C1 segment of cervical spinal cord (tissue), 14 donors: ENCODE measurements around the gene KISS1R.
A peak's percentile ranks its signal among the peaks of the same experiment; 100 is the strongest.
"Not testable (repeated sequence)": the region's sequence is repeated elsewhere in the genome, so short reads cannot be mapped to it uniquely, and the experiment has no call there.

Experiments
- DNase-seq, 14 donors: peaks; one replicate each; lab custom pipeline; 2025; lab: John Stamatoyannopoulos, UW

Gene KISS1R

GRCh38 chr19:917323-918151 is at the start of gene KISS1R:
KISS1R (plus strand) TSS chr19:917333; CDS start chr19:917503, 170 bp downstream.
- no peak for DNase-seq

- DNase-seq, result no peak
These were observed 49.2 kb upstream of the KISS1R start for GRCh38 chr19:867855-868457.

DNA sequence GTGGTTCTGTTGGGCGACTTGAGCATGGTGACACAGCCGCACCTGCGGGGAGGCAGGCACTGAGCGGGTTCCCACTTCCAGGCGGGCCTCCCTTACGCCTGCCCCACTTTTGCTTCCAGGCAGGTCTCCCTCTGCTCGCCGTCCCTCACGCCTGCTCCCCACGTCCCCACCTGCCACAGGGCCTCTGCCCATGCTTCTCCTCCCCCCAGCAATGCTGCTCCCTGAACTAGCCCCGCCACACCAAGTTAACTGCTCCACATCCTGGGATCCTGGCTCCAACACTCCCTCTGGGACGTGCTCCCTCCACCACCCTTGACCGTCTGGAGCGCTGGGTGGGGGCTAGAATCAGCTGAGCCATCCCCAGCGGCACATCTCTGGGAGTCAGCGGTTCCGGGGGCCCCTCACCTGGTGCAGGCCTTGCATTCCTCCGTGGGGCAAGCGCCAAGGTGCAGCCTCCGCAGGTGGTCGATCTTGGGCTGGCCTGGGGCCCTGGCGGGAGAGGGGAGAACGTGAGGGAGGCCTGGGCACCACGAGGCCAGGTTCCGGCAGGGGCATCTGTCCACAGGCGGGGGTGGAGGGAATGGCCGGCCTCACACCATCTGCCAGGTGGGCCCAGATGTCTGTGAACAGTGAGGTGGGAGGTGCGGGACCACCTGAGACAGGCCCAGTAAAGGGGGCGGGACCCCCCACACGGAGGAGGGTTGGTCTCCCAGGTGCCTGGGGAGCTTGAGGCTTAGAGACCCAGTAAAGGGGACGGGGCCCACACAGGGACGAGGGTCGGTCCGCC is 48.5 kb upstream of the KISS1R start:
- DNase-seq, result no peak

DNA sequence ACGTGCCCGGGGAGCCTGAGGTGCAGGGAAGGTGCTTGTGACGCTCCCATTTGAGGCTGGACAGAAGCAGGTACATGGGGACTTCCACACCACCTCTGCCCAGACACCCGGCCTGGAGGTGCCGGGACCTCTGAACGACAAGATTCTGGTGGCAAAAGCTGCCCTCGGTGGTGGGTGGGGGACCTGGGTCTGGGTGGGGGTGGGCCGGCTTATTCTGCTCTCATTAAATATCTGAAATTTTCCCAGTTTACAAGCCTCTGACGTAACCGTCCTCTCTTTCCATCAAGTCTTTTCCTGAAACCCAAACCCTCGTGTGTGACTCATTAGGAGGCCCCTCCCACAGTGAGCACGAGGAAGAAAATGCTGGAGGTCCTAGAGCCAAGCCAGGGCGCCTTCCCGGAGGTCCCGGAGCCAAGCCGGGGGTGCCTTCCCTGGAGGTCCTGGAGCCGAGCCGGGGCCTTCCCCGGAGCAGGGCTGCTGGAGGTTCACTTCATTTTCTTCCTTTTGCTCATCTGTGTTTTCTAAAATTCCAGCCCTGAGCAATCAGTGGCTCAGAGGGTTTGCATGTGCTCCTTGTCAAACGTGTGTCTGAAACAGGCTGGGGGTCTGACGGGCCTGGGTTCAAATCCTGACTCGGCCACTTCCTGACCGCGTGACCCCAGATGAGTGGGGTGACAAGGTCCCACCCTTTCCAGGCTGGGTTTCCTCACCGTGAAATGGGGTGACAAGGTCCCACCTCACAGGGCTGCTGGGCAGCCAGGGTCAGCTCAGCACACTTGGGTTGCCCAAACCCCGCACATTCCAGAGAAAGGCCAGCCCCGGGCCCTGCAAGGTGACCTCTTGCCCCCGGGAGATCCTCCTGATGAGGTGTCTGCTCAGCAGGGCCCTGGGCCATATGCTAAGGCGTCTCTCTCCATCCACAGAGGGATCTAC is 47.6 kb upstream of the KISS1R start:
- DNase-seq, result no peak

DNA sequence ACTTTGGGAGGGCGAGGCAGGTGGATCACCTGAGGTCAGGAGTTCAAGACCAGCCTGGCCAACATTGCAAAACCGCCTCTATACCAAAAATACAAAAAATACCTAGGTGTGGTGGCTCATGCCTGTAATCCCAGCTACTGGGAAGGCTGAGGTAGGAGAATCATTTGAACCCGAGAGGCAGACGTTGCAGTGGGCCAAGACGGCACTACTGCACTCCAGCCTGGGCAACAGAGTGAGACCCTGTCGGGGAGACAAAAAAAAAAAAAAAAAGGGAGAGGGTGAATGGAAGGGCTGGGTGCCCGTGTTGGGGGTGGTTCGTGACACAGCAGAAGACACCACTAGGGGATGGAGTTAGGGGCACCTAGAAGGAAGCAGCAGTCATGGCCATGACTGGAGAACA is 46.8 kb upstream of the KISS1R start:
- DNase-seq, result no peak

GRCh38 chr19:870963-871401 is 46.2 kb upstream of the KISS1R start:
- peak in 3 of 14 donors; percentile 4 to 21 (median 12) for DNase-seq

GRCh38 chr19:871446-872265 is 45.5 kb upstream of the KISS1R start:
- no peak for DNase-seq

DNA sequence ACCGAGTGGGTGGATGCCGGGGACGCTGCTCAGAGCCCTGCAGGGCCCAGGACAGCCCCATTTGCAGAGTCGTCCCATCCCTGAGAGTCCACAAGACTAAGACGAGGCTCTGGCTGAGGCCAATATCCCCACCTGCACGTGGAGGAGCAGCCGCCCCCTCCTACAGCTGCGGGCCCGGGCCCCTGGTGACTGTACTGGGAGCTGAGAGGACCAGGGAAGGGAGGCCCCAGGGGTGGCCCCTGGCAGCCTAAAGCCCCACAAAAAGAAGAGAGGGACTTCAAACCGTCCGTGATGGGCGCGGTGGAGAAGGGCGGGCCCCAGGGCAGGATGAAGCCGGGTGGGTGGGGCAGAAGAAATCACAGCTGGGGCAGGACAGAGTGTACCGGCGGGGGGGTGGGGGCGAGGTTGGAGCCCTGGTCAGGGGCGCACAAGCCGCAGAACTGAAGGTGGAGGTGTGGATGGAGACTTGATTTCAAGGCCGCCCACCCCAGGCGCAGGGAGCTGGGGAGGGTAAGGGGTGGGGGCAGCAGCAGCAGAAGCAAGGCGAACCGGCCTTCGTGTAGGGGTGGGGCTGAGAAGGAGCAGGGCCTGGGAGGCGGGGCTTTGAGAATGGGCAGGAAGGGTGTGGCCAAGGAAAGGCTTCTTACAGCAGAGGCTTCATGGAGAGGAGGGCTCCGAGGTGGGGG is 44.7 kb upstream of the KISS1R start:
- no peak for DNase-seq

GRCh38 chr19:873084-873483 is 44.0 kb upstream of the KISS1R start:
- DNase-seq, result no peak

- no peak for DNase-seq
These were observed 43.5 kb upstream of the KISS1R start for GRCh38 chr19:873561-874041.

DNA sequence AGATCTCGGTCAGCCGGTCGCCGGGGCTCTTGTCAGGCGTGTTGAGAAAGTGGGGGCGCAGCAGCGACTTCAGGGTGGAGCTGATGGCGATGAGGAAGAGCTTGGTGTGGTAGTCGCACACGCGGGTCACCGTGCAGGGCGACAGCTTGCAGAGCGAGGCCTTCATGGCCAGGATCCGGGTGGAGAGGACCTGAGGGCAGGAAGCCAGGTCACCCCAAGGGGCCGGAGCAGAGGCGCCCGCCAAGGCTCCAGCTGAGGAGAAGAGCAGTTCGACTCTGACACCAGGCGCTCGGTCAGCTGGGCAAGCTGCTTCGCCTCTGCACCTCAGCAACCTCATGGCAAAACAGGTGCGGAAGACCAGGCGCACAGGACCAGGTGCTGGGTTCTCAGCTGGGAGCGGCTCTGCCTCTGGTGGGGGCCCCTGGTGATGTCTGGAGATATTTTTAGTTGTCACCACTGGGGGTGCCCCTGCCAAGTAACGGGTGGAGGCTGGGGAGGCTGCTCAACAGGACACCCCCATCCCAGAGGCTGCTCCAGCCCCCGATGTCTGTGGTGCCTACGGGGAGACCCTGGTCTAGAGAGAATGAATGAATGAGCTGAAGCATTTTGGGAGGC is 41.8 kb upstream of the KISS1R start:
- DNase-seq, result no peak

- DNase-seq, result no peak
These were observed 41.0 kb upstream of the KISS1R start for GRCh38 chr19:876089-876488.

- no peak for DNase-seq
These were observed 40.3 kb upstream of the KISS1R start for GRCh38 chr19:876780-877314.

DNA sequence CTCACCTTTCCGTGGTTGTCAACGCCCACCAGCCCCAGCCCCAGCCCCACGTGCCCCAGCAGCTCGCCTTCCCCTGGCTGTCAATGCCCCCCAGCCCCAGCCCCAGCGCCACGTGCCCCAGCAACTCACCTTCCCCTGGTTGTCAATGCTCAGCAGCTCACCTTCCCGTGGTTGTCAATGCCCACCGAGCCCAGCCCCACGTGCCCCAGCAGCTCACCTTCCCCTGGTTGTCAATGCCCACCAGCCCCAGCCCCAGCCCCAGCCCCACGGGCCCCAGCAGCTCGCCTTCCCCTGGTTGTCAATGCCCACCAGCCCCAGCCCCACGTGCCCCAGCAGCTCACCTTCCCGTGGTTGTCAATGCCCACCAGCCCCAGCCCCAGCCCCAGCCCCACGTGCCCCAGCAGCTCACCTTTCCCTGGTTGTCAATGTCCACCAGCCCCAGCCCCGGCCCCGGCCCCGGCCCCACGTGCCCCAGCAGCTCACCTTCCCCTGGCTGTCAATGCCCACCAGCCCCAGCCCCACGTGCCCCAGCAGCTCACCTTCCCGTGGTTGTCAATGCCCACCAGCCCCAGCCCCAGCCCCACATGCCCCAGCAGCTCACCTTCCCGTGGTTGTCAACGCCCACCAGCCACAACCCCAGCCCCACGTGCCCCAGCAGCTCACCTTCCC is 39.0 kb upstream of the KISS1R start:
- not testable (repeated sequence) for DNase-seq

GRCh38 chr19:878751-879561 is 38.2 kb upstream of the KISS1R start:
- not testable (repeated sequence) for DNase-seq

GRCh38 chr19:879711-880438 is 37.3 kb upstream of the KISS1R start:
- DNase-seq, result no peak
